OCI-LY7 (cell line): ENCODE results near the gene DDX25. TPM values are rescaled to one million over a fixed set of nuclear protein-coding genes. Genes with fewer than 3 reads are reported as not detected.

Experiments
- BruUV-seq: library from RNA; stranded (reverse); fragments of 400-500 nt; replicated peaks from 2 replicates; lab custom pipeline; 2021; lab: Mats Ljungman, UMichigan
- CTCF ChIA-PET: fragments of 300-600 bp; sonication (Branson Sonifier 250); formaldehyde crosslinking; loops from one replicate; lab custom pipeline; 2022; ENCODE audit warnings: antibody characterized with exemption; ENCODE audit not compliant: unreplicated experiment; lab: Charles Lee
- POLR2A ChIA-PET: fragments of 300-600 bp; sonication (Branson Sonifier 250); formaldehyde crosslinking; loops from one replicate; lab custom pipeline; 2022; ENCODE audit warnings: antibody characterized with exemption; lab: Charles Lee
- DNase-seq: peaks from one replicate; pipeline ENCODE4 v3.0.0-alpha.2; 2015; ENCODE audit warnings: low spot score
- H2AFZ ChIP-seq: fragments of 200-600 bp; sonication (generic), shearing (Covaris generic); 2 replicates; pipeline ENCODE4 v1.6.1; 2014; ENCODE audit warnings: mild to moderate bottlenecking, antibody characterized with exemption, low read length, moderate library complexity
- H3K27ac ChIP-seq: fragments of 200-600 bp; sonication (generic); 2 replicates; pipeline ENCODE4 v1.5.1; 2014; ENCODE audit warnings: mixed run types, low read depth, mild to moderate bottlenecking, moderate library complexity, low read length, inconsistent platforms; ENCODE audit not compliant: poor library complexity, severe bottlenecking
- H3K36me3 ChIP-seq: fragments of 200-600 bp; sonication (generic); 2 replicates; pipeline ENCODE4 v1.6.1; 2014; ENCODE audit warnings: mild to moderate bottlenecking, antibody characterized with exemption, low read length, moderate library complexity, mixed read lengths; ENCODE audit not compliant: insufficient read depth
- H3K4me1 ChIP-seq: fragments of 200-600 bp; sonication (generic); 2 replicates; pipeline ENCODE4 v1.5.1; 2014; ENCODE audit warnings: mild to moderate bottlenecking, low read length; ENCODE audit not compliant: insufficient read depth, poor library complexity, severe bottlenecking
- H3K4me2 ChIP-seq: fragments of 200-600 bp; sonication (generic); 2 replicates; pipeline ENCODE4 v1.6.1; 2014; ENCODE audit warnings: mild to moderate bottlenecking, low read length
- H3K4me3 ChIP-seq: fragments of 200-600 bp; sonication (generic); 2 replicates; pipeline ENCODE4 v1.5.1; 2014; ENCODE audit warnings: mild to moderate bottlenecking, low read depth, low read length; ENCODE audit not compliant: poor library complexity, severe bottlenecking
- H3K79me2 ChIP-seq: fragments of 200-600 bp; sonication (generic); 2 replicates; pipeline ENCODE4 v1.6.1; 2016; ENCODE audit warnings: low read depth, mild to moderate bottlenecking, low read length, moderate library complexity, mixed read lengths; ENCODE audit not compliant: insufficient read depth
- H3K9me2 ChIP-seq: fragments of 200-600 bp; sonication (generic); 2 replicates; pipeline ENCODE4 v1.6.1; 2016; ENCODE audit warnings: mild to moderate bottlenecking, low read length, mixed read lengths; ENCODE audit not compliant: insufficient read depth
- H3K9me3 ChIP-seq: fragments of 200-600 bp; sonication (generic); 2 replicates; pipeline ENCODE4 v1.6.1; 2014; ENCODE audit warnings: mild to moderate bottlenecking, mixed run types, low read length, mixed read lengths
- H4K20me1 ChIP-seq: fragments of 200-600 bp; sonication (generic); 2 replicates; pipeline ENCODE4 v1.6.1; 2014; ENCODE audit warnings: mild to moderate bottlenecking, antibody characterized with exemption, low read length, moderate library complexity, mixed read lengths; ENCODE audit not compliant: insufficient read depth
- CTCF ChIP-seq: fragments of 200-600 bp; sonication (generic); conservative IDR thresholded peaks from 2 replicates; pipeline ENCODE4 v1.5.1; 2014; ENCODE audit warnings: mild to moderate bottlenecking, antibody characterized with exemption, low read length, moderate library complexity, mixed read lengths
- EZH2phosphoT487 ChIP-seq: fragments of 200-600 bp; sonication (generic); IDR thresholded peaks from 2 replicates; pipeline ENCODE4 v1.6.1; 2018; ENCODE audit warnings: low read depth, borderline replicate concordance, mild to moderate bottlenecking, mixed run types, antibody characterized with exemption, low read length, moderate library complexity, mixed read lengths
- intact Hi-C: fragments of 100-400 bp; cut with micrococcal nuclease; formaldehyde crosslinking; loops from one replicate; pipeline ENCODE4 v1.10.0; 2022; ENCODE audit not compliant: unreplicated experiment
- total RNA-seq, 2 experiments: library from RNA; depleted of rRNA in 1 of 2; stranded (reverse); fragments of >200 nt in 1 of 2; shearing (Covaris generic) in 1 of 2; gene quantifications; 2 replicates each; pipeline ENCODE4 v1.2.3, GENCODE V29; 2014 to 2022

DDX25 gene
- total RNA-seq, 2 experiments from 2014 or later, result 0.13 TPM; not detected in 1

- H2AFZ ChIP-seq, result no peak overlapping the region
- H3K4me3 ChIP-seq, result no peak overlapping the region
- POLR2A ChIA-PET, result interaction anchor here (1.0 kb wide), 1 partner anchor 10 kb away, joined by 3 read pairs; no protein-coding TSS in a partner anchor
- H3K4me2 ChIP-seq, result no peak overlapping the region
- peaks cover 16% of the 10 kb centered on the region for H3K36me3 ChIP-seq
- H4K20me1 ChIP-seq, result no peaks in the 10 kb centered on the region
- no peak for DNase-seq
- H3K9me3 ChIP-seq, result no peaks in the 10 kb centered on the region
- CTCF ChIA-PET, result no interaction called here
- H3K9me2 ChIP-seq, result no peaks in the 10 kb centered on the region
- peaks cover 15% of the 10 kb centered on the region for H3K4me1 ChIP-seq
- no peak overlapping the region for H3K27ac ChIP-seq
- peaks cover 32% of the 10 kb centered on the region for H3K79me2 ChIP-seq
- BruUV-seq, result no TSS peak
- TF ChIP-seq CTCF (no peak), EZH2phosphoT487 (no peak)
- intact Hi-C loops, result no loop called here
These were observed 20.9 kb upstream of the DDX25 start for GRCh38 chr11:125883375-125883774.

- H2AFZ ChIP-seq, result peak overlapping the region; percentile 77
- no TSS peak for BruUV-seq
- peaks cover 47% of the 10 kb centered on the region for H3K4me1 ChIP-seq
- peak overlapping the region; percentile 90 for H3K4me2 ChIP-seq
- H3K36me3 ChIP-seq, result peaks cover 37% of the 10 kb centered on the region
- H3K9me3 ChIP-seq, result no peaks in the 10 kb centered on the region
- intact Hi-C loops, result loop anchor here (5.0 kb wide), 2 partner anchors 260 to 320 kb away; partner anchors contain the start of genes CHEK1 and EI24
- H4K20me1 ChIP-seq, result 0 out of 2 replicates have a peak, but pooled peaks cover 10% of the 10 kb centered on the region
- H3K9me2 ChIP-seq, result no peaks in the 10 kb centered on the region
- ChIA-PET POLR2A (interaction anchor here (0.6 to 2.5 kb wide), 26 partner anchors 8 to 1051 kb away, joined by 3 to 19 read pairs (median 4); partner anchors contain the start of genes CHEK1, PUS3 and STT3A), CTCF (interaction anchor here (1.4 to 1.5 kb wide), 2 partner anchors 9 to 293 kb away, joined by 3 to 4 read pairs; no protein-coding TSS in a partner anchor)
- H3K27ac ChIP-seq, result peak overlapping the region; percentile 87
- peaks cover 64% of the 10 kb centered on the region for H3K79me2 ChIP-seq
- DNase-seq, result peak; percentile 75
- TF ChIP-seq EZH2phosphoT487, result no peak
- TF ChIP-seq CTCF, result no peak
- peak overlapping the region; percentile 83 for H3K4me3 ChIP-seq
These were observed 17.3 kb upstream of the DDX25 start for GRCh38 chr11:125886997-125887372.
